Activated naive CD8-positive, alpha-beta T cell (primary cell): Measurements from ENCODE around the gene INF2.

Experiments
- H3K27ac Mint-ChIP-seq: one replicate; pipeline ENCODE4 v1.8.0; 2021; ENCODE audit warnings: mixed read lengths
- H3K27me3 Mint-ChIP-seq: one replicate; pipeline ENCODE4 v1.8.0; 2021; ENCODE audit warnings: mixed read lengths
- H3K36me3 Mint-ChIP-seq: one replicate; pipeline ENCODE4 v1.8.0; 2021; ENCODE audit warnings: mixed read lengths
- H3K4me1 Mint-ChIP-seq: one replicate; pipeline ENCODE4 v1.8.0; 2021; ENCODE audit warnings: low read depth, mixed read lengths
- H3K4me3 Mint-ChIP-seq: one replicate; pipeline ENCODE4 v1.8.0; 2021; ENCODE audit warnings: mild to moderate bottlenecking, mixed read lengths
- H3K9me3 Mint-ChIP-seq: one replicate; pipeline ENCODE4 v1.8.0; 2021; ENCODE audit warnings: low read depth, mixed read lengths

Gene INF2

DNA sequence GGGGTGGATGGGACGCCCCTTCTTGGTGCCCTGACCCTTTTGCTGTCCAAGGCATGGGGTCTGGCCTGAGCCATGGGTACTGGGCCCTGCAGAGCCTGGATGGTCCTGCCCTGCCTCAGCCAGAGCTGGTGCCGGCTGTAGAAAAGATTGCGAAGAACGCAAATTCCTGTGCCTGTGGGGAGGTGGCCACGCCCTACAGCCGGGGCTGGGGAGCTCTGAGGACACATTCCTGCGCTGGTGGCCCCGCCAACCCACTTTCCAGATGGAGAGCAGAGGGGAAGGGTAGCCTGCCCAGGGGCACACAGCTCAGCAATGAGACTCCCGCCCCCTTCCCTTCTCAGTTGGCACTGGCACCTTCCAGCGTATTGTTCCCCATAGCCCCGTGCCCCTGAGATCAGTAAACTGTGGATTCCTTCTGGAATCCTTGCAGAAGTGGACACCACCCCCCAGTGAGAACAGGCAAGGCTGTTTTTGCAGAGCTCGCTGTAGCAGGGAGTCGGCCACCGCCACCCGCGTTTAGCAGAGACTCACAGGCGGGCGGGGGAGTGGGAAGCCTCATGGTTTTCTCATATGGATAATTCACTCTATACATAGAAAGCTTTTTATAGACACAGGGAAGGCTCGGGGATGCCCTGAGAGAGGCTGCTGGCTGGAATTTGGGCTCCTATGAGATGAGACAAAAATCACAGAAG is 8.6 kb downstream of the INF2 start:
- Mint-ChIP-seq H3K4me1 (peaks cover 22% of the 10 kb centered on the region), H3K4me3 (no peak overlapping the region), H3K9me3 (no peaks in the 10 kb centered on the region), H3K36me3 (no peaks in the 10 kb centered on the region), H3K27me3 (no peaks in the 10 kb centered on the region), H3K27ac (no peak overlapping the region)

DNA sequence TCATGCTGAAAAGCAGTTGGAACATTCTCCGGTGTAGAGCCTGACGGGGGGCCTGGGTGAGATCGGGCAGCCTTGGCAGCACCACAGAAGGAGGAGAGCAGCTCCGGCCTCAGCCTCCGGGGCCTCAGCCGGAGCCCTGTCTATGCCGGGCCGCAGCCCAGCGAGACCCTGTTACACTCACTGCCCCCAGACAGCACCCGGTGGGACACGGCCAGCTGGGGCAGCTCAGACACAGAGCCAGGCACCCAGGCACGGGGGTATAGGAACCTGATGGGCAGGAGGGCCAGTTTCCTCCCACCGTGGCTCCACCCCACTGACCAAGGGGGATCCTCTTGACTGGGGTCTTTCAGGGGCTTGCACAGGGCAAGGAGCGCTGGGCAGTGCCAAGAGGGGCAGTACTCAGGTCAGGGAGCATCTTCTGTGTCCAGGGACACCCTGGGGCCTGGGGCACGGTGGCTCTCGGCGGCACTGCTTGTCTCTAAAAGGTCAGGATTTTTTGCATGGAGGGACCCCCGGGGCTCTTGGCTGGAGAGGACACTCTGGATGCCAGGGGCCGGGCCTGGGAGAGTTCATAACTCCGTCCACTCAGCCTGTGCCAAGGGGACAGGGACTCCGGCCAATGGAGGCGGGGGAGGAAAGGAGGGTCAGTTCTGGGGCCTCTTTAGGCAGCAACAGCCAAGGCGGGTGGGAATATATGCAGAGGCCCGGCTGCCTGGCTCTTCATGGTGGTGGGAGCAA is 9.4 kb downstream of the INF2 start:
- Mint-ChIP-seq H3K27me3 (no peaks in the 10 kb centered on the region), H3K4me3 (no peak overlapping the region), H3K36me3 (no peaks in the 10 kb centered on the region), H3K9me3 (no peaks in the 10 kb centered on the region), H3K4me1 (peaks cover 20% of the 10 kb centered on the region), H3K27ac (no peak overlapping the region)

DNA sequence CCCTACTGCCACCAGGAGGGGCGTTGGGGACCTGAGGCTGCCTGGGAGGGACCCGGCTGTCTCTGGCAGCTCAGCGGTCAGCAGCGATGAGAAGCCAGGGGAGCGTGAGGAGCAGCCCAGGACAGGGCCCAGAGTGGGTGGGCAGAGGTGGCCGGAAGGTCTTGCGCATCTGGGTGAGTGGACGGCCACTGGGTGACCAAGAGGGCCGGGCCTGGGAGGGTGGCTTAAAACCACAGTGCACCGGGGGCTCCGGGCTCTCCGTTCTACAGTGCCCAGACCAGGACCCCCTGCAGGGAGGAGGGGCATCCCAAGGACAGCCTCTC is 10.0 kb downstream of the INF2 start:
- H3K4me3 Mint-ChIP-seq, result no peak overlapping the region
- no peaks in the 10 kb centered on the region for H3K27me3 Mint-ChIP-seq
- no peaks in the 10 kb centered on the region for H3K9me3 Mint-ChIP-seq
- H3K36me3 Mint-ChIP-seq, result no peaks in the 10 kb centered on the region
- peaks cover 15% of the 10 kb centered on the region for H3K4me1 Mint-ChIP-seq
- H3K27ac Mint-ChIP-seq, result no peak overlapping the region

DNA sequence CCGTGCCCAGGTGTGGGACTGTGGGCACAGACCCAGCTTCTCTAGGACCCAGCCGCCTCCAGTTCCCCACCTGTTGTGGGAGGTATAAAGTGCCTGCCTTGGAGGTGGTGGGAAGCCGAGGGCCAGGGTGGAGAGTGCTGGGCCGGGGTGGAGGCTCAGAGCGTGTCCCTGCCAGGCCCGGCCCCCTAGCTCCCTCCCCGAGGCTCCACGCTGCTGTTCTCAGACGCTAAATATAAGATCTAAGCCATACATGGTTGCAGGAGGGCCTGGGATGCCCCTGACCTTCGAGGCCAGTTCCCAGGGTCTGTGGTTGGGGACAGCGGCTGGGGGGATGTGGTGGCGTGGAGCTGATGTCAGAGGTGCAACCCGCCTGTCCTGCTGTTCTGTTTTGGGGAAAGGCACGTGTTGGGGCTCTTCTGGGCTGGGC is 10.8 kb downstream of the INF2 start:
- no peaks in the 10 kb centered on the region for H3K9me3 Mint-ChIP-seq
- no peaks in the 10 kb centered on the region for H3K27me3 Mint-ChIP-seq
- H3K4me3 Mint-ChIP-seq, result no peak overlapping the region
- no peak overlapping the region for H3K27ac Mint-ChIP-seq
- H3K4me1 Mint-ChIP-seq, result peaks cover 7% of the 10 kb centered on the region
- no peaks in the 10 kb centered on the region for H3K36me3 Mint-ChIP-seq

DNA sequence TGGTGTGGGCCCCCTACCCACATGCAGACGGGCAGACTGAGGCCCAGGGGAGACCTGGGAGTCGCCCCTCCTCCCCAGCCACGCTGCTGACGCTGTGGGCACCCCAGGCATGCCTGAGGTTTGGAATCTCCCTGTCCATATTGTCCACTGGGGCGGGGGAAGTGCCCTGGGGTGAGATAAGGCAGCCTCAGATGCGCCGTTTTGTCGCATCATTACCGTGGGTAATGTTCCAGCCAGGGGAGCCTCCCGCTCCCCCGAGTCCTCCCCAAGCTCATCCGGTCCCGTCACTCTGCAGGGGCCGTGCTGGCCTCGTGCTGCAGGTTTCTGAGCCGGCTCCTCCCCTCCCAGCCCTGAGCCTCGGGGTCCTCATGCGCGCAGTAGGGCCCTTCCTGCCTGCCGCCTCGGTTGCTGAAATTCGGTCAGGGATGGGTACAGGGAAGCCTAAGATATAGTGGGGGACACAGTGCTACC is 11.4 kb downstream of the INF2 start:
- Mint-ChIP-seq H3K4me3 (no peak overlapping the region), H3K9me3 (no peaks in the 10 kb centered on the region), H3K27me3 (no peaks in the 10 kb centered on the region), H3K36me3 (no peaks in the 10 kb centered on the region), H3K4me1 (peaks cover 4% of the 10 kb centered on the region), H3K27ac (no peak overlapping the region)

DNA sequence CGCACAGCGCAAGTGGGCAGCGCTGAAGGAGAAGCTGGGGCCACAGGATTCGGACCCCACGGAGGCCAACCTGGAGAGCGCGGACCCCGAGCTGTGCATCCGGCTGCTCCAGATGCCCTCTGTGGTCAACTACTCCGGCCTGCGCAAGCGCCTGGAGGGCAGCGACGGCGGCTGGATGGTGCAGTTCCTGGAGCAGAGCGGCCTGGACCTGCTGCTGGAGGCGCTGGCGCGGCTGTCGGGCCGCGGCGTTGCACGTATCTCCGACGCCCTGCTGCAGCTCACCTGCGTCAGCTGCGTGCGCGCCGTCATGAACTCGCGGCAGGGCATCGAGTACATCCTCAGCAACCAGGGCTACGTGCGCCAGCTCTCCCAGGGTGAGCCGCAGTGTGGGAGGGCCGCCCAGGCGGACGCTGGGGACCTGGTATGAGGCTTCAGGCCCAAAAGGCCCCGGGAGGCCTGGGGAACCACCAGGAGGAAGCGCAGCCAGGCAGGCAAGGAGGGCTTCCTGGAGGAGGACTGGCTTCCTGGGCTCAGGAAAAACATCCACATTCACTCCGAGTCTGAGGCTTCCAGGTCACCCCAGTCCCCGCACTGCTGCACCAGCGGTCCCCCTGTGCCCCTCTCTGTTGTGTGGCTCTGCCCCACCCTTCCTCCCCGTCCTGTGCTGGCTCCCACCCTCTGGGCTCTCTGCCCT is 12.1 kb downstream of the INF2 start:
- H3K27me3 Mint-ChIP-seq, result no peaks in the 10 kb centered on the region
- H3K27ac Mint-ChIP-seq, result no peak overlapping the region

DNA sequence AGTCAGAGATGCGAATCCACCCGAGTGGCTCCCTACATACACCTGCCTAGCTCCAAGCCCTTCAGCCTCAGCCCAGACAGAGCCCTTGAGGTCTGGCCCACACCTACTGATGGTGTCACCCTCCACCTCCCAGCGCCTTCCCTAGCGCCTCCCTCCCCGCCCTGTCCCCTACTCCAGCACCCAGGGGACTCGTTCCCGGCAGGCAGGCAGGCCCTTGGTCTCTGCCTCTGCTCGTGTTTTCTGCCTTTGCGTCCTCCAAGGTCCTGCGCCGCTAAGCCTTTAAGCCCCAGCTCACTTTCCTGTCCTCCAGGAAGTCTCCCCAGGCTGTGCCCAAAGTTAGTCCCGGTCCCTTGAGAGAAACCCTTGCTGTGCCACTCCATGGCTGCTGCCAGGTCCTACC is 12.7 kb downstream of the INF2 start:
- Mint-ChIP-seq H3K27ac (no peak overlapping the region), H3K9me3 (no peaks in the 10 kb centered on the region), H3K4me1 (no peaks in the 10 kb centered on the region), H3K36me3 (no peaks in the 10 kb centered on the region), H3K27me3 (no peaks in the 10 kb centered on the region), H3K4me3 (no peak overlapping the region)

More for the DNA sequence above, 12.1 kb downstream of the INF2 start:
- H3K4me1 Mint-ChIP-seq, result no peaks in the 10 kb centered on the region
- H3K9me3 Mint-ChIP-seq, result no peaks in the 10 kb centered on the region
- no peak overlapping the region for H3K4me3 Mint-ChIP-seq
- no peaks in the 10 kb centered on the region for H3K36me3 Mint-ChIP-seq

DNA sequence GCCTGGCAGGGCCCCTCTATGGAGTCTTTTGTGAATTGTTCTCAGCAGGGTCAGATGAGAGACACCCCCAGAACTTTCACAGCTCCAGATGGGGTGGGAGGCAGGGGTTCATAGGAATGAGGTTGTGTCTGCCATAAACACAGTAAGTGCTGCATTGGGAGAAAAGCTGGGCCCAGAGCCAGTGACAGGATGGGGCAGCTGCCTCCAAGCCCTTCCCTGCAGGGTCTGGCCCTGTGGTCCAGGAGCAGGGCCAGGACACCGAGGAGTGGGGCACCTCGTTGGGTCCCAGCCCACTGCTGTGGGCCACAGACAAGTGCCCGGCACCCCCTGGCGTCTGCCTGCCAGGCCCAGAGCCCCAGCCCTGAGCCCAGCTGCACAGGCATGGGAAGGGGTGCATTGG is 13.3 kb downstream of the INF2 start:
- H3K9me3 Mint-ChIP-seq, result no peaks in the 10 kb centered on the region
- H3K27ac Mint-ChIP-seq, result no peak overlapping the region
- no peak overlapping the region for H3K4me3 Mint-ChIP-seq
- H3K36me3 Mint-ChIP-seq, result no peaks in the 10 kb centered on the region
- no peaks in the 10 kb centered on the region for H3K4me1 Mint-ChIP-seq
- no peaks in the 10 kb centered on the region for H3K27me3 Mint-ChIP-seq

DNA sequence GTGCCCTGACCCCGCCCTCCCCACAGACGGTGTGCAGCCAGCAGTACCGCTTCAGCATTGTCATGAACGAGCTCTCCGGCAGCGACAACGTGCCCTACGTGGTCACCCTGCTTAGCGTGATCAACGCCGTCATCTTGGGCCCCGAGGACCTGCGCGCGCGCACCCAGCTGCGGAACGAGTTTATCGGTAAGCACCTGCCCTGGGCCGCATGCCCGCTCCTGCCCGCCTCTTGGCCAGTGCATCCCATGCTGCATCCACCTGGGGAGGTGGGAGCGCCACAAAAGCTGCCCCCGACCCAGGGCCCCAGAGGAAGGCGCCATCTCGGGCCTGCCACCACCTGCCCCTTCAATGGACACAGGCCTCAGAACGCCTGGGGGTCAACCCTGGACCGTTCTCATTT is 13.9 kb downstream of the INF2 start:
- Mint-ChIP-seq H3K27ac (no peak overlapping the region), H3K9me3 (no peaks in the 10 kb centered on the region), H3K4me3 (no peak overlapping the region), H3K4me1 (no peaks in the 10 kb centered on the region), H3K36me3 (no peaks in the 10 kb centered on the region), H3K27me3 (no peaks in the 10 kb centered on the region)

DNA sequence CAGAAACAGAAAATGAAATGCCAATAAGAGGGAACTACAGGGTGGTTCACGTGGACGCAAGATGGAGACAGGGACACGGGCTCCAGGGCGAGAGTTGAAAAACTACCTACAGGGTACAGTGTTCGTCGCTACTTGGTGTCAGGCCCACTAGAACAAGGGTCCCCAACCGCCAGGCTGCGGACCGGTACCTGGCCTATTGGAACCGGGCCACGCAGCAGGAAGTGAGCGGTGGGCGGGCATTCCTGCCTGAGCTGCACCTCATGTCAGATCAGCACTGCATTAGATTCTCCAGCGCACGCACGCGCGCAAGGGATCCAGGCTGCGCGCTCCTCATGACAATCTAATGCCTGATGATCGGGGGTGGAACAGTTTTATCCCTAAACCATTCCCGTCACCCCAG is 14.8 kb downstream of the INF2 start:
- peaks cover 1% of the 10 kb centered on the region for H3K4me1 Mint-ChIP-seq
- H3K4me3 Mint-ChIP-seq, result no peak overlapping the region
- no peaks in the 10 kb centered on the region for H3K27me3 Mint-ChIP-seq
- H3K9me3 Mint-ChIP-seq, result no peaks in the 10 kb centered on the region
- no peaks in the 10 kb centered on the region for H3K36me3 Mint-ChIP-seq
- H3K27ac Mint-ChIP-seq, result no peak overlapping the region

DNA sequence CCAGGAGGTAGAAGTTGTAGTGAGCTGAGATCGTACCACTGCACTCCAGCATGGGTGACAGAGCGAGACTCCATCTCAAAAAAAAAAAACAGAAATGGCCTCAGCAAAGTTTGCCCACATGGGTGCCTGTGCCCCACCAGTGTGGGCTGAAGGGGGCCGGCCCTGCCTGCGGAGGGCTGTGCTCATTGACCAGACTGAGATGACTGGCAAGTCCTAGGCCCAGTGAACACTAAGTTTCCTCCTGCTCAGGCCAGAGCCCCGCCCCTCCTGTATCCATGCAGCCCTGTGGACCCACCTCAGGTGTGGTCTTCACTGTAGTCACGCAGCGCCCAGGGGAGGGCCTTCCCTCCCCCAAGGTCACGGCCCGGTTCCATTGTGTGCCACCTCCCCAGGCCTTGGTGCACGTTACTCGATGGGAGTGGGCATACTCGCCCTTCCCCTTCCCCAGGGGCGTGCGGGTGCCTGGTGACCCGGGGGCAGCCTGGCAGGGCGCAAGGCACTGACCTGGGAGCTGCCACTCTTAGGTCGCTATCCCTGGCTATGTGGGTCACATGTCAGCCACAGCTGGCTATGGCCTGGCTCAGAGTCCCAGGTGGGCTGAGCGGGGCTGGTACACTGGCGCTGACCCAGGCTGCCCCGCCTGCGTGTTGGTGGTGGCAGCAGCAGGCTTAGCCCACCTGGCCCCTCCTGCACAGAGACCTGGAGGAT is 16.1 kb downstream of the INF2 start:
- Mint-ChIP-seq H3K27me3 (no peaks in the 10 kb centered on the region), H3K36me3 (no peaks in the 10 kb centered on the region), H3K27ac (no peak overlapping the region)

DNA sequence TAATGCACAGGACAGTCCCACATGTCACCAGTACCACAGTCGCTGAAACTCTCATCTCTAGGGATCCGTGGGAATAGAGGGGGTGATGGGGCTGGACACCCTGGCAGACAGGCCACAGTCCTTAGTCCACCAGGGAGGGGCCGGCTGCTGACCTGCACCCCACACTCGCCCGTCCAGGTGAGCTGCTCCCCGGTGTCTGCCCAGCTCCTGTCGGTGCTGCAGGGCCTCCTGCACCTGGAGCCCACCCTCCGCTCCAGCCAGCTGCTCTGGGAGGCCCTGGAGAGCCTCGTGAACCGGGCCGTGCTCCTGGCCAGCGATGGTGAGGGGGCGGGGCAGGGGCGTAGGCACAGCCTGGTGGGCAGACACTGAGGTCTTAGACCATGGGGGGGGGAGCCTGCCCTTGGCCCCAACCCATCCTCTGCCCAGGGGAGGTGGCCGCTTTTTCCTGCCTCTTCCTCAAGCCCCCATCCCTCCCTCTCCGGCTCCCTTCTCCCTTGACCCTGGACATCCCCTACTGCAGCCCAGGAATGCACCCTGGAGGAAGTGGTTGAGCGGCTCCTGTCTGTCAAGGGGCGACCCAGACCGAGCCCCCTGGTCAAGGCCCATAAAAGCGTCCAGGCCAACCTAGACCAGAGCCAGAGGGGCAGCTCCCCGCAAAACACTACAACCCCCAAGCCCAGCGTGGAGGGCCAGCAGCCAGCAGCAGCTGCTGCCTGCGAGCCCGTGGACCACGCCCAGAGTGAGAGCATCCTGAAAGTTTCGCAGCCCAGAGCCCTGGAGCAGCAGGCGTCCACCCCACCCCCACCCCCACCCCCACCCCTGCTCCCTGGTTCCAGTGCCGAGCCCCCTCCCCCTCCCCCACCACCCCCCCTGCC is 17.6 kb downstream of the INF2 start:
- H3K4me3 Mint-ChIP-seq, result no peak overlapping the region
- no peaks in the 10 kb centered on the region for H3K9me3 Mint-ChIP-seq
- no peaks in the 10 kb centered on the region for H3K36me3 Mint-ChIP-seq
- H3K27ac Mint-ChIP-seq, result no peak overlapping the region
- H3K27me3 Mint-ChIP-seq, result no peaks in the 10 kb centered on the region
- H3K4me1 Mint-ChIP-seq, result peaks cover 1% of the 10 kb centered on the region

More for the DNA sequence above, 16.1 kb downstream of the INF2 start:
- Mint-ChIP-seq H3K4me1 (peaks cover 1% of the 10 kb centered on the region), H3K9me3 (no peaks in the 10 kb centered on the region), H3K4me3 (no peak overlapping the region)

DNA sequence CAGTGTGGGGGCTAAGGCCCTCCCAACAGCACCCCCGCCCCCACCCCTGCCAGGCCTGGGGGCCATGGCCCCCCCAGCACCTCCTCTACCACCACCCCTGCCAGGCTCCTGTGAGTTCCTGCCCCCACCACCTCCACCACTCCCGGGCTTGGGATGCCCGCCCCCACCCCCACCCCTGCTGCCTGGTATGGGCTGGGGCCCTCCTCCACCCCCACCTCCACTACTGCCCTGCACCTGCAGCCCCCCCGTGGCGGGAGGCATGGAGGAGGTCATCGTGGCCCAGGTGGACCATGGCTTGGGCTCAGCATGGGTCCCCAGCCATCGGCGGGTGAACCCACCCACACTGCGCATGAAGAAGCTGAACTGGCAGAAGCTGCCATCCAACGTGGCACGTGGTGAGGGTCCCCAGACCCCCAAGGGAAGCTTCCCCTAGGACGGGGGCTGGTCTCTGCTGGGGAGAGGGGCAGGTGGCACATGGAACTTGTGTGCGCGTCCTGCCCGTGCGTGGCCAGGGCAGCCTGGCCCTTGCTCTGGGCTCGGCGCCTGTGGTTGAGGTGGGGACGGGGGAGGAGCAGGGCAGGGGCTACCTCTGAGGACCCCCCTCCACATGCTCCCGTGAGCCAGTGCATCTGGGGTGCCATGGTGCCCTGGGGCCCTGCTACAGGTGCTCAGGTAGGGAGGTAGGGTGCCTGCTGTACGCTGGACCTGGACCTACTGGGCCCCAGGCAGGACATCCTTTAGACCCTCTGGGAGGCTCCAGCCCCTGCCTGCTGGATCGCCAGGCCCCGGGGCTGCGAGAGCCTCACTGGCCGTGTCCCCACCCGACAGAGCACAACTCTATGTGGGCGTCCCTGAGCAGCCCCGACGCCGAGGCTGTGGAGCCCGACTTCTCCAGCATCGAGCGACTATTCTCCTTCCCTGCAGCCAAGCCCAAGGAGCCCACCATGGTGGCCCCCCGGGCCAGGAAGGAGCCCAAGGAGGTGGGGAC is 18.5 kb downstream of the INF2 start:
- no peaks in the 10 kb centered on the region for H3K36me3 Mint-ChIP-seq
- peaks cover 1% of the 10 kb centered on the region for H3K4me1 Mint-ChIP-seq
- H3K9me3 Mint-ChIP-seq, result no peaks in the 10 kb centered on the region
- no peaks in the 10 kb centered on the region for H3K27me3 Mint-ChIP-seq
- H3K27ac Mint-ChIP-seq, result no peak overlapping the region
- no peak overlapping the region for H3K4me3 Mint-ChIP-seq
